OCI-LY3 (cell line): ENCODE data around the gene RNU1-2.

Source experiments
- EZH2phosphoT487 ChIP-seq: fragments of 200-600 bp; shearing (Covaris generic); IDR thresholded peaks from 2 replicates; pipeline ENCODE4 v1.6.1; 2018; ENCODE audit warnings: antibody characterized with exemption, mixed run types, low read depth
- TF ChIP-seq, protein P1 (sequence below): fragments of 200-600, 300-600 bp; sonication (generic); IDR thresholded peaks from 2 replicates; pipeline ENCODE4 v1.5.1; 2014; ENCODE audit warnings: antibody characterized with exemption, low read length, low read depth

DNA sequence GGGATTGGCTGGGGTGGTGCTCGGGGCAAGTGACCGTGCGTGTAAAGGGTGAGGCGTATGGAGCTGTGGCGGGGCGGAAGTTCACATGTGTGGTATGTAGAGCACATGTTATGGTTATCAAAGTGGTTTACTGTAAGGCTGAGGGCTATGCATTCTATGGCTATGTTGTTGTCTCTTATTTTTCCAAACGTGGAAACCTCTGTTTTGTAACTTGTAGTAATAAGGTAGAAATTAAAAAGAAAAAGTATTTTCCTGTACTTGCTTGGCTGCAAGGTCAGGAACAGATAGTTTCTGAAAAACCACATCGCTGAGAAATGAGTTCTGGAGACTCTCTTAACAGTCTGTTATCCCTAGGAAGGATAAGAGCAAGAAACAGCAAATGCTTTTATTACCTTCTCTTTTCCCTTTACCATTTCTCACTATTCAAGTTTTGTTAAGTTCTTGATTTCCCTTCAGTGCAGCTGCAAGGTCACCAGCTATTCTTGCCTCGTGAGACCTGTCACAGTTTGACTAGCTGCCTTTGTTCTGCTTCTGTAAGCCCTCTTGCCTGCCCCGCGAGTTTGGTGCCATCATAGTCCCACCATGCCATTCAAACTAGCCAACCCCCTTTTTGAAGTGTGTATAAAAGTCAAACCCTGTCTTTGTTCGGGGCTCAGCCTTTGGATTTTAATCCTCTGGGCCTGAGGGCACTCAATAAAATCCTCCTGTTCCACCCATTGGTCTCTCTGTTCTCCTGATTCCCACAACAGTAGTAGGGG, 9.5 kb downstream of the RNU1-2 start:
- TF ChIP-seq, protein P1, sequence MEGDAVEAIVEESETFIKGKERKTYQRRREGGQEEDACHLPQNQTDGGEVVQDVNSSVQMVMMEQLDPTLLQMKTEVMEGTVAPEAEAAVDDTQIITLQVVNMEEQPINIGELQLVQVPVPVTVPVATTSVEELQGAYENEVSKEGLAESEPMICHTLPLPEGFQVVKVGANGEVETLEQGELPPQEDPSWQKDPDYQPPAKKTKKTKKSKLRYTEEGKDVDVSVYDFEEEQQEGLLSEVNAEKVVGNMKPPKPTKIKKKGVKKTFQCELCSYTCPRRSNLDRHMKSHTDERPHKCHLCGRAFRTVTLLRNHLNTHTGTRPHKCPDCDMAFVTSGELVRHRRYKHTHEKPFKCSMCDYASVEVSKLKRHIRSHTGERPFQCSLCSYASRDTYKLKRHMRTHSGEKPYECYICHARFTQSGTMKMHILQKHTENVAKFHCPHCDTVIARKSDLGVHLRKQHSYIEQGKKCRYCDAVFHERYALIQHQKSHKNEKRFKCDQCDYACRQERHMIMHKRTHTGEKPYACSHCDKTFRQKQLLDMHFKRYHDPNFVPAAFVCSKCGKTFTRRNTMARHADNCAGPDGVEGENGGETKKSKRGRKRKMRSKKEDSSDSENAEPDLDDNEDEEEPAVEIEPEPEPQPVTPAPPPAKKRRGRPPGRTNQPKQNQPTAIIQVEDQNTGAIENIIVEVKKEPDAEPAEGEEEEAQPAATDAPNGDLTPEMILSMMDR, result no peak
- no peak for TF ChIP-seq EZH2phosphoT487
